Osteocyte (in vitro differentiated cells): Measurements from ENCODE around the gene HMCN1. TPM values are rescaled to one million over a fixed set of nuclear protein-coding genes. Genes with fewer than 3 reads are reported as not detected.
"Not testable (repeated sequence)": the region's sequence is repeated elsewhere in the genome, so short reads cannot be mapped to it uniquely, and the experiment has no call there.

Experiments used
- DNase-seq: peaks from one replicate; pipeline ENCODE4 v3.0.0; 2021; ENCODE audit warnings: mixed read lengths; ENCODE audit not compliant: unreplicated experiment; ENCODE audit errors: extremely low spot score
- H3K27ac Mint-ChIP-seq: one replicate; pipeline ENCODE4 v1.8.0; 2021; ENCODE audit warnings: mild to moderate bottlenecking, mixed read lengths; ENCODE audit not compliant: unreplicated experiment
- H3K27me3 Mint-ChIP-seq: one replicate; pipeline ENCODE4 v1.8.0; 2021; ENCODE audit warnings: mixed read lengths; ENCODE audit not compliant: unreplicated experiment
- H3K36me3 Mint-ChIP-seq: one replicate; pipeline ENCODE4 v1.8.0; 2021; ENCODE audit warnings: mixed read lengths; ENCODE audit not compliant: unreplicated experiment
- H3K4me1 Mint-ChIP-seq: one replicate; pipeline ENCODE4 v1.8.0; 2021; ENCODE audit warnings: mixed read lengths; ENCODE audit not compliant: unreplicated experiment
- H3K4me3 Mint-ChIP-seq: one replicate; pipeline ENCODE4 v1.8.0; 2021; ENCODE audit warnings: mild to moderate bottlenecking, moderate library complexity, mixed read lengths; ENCODE audit not compliant: unreplicated experiment
- H3K9me3 Mint-ChIP-seq: one replicate; pipeline ENCODE4 v1.8.0; 2021; ENCODE audit warnings: mixed read lengths; ENCODE audit not compliant: unreplicated experiment
- CTCF ChIP-seq: fragments of 200-600 bp; sonication (generic); IDR thresholded peaks from 2 replicates; pipeline ENCODE4 v1.5.0; 2021; ENCODE audit warnings: antibody characterized with exemption, mild to moderate bottlenecking, moderate library complexity
- total RNA-seq: library from RNA; stranded (reverse); gene quantifications from 2 replicates; pipeline ENCODE4 v1.2.1, GENCODE V29; 2021

The HMCN1 gene
- total RNA-seq, 1 donor from 2014 or later: 91.4 TPM

- Mint-ChIP-seq H3K27ac (no peak overlapping the region), H3K27me3 (no peaks in the 10 kb centered on the region), H3K4me3 (no peak overlapping the region), H3K9me3 (peaks cover 9% of the 10 kb centered on the region), H3K4me1 (peaks cover 66% of the 10 kb centered on the region), H3K36me3 (no peaks in the 10 kb centered on the region)
- no peak for TF ChIP-seq CTCF
- no peak for DNase-seq
Observed at GRCh38 chr1:185792040-185792439, 57.8 kb downstream of the HMCN1 start.

- H3K4me3 Mint-ChIP-seq, H3K27me3 Mint-ChIP-seq, DNase-seq: not testable (repeated sequence)
- peaks cover 19% of the 10 kb centered on the region for H3K9me3 Mint-ChIP-seq
- H3K4me1 Mint-ChIP-seq: peaks cover 44% of the 10 kb centered on the region
- H3K27ac Mint-ChIP-seq: peak overlapping the region; percentile 88
- peaks cover 11% of the 10 kb centered on the region for H3K36me3 Mint-ChIP-seq
Observed at GRCh38 chr1:185794495-185794894, 60.3 kb downstream of the HMCN1 start.

- H3K27ac Mint-ChIP-seq: peak overlapping the region; percentile 88
Observed at GRCh38 chr1:185795181-185795580, 61.0 kb downstream of the HMCN1 start.

GRCh38 chr1:185798505-185798904 lies 64.3 kb downstream of the HMCN1 start:
- no peak overlapping the region for H3K27ac Mint-ChIP-seq
- no peak for TF ChIP-seq CTCF
- H3K4me1 Mint-ChIP-seq: peaks cover 27% of the 10 kb centered on the region
- H3K9me3 Mint-ChIP-seq: peaks cover 19% of the 10 kb centered on the region
- no peaks in the 10 kb centered on the region for H3K27me3 Mint-ChIP-seq
- H3K4me3 Mint-ChIP-seq: no peak overlapping the region
- H3K36me3 Mint-ChIP-seq: peaks cover 11% of the 10 kb centered on the region
- no peak for DNase-seq

More at GRCh38 chr1:185795181-185795580, 61.0 kb downstream of the HMCN1 start:
- peaks cover 37% of the 10 kb centered on the region for H3K4me1 Mint-ChIP-seq
- H3K36me3 Mint-ChIP-seq: peaks cover 11% of the 10 kb centered on the region
- no peaks in the 10 kb centered on the region for H3K27me3 Mint-ChIP-seq
- H3K4me3 Mint-ChIP-seq: peak overlapping the region; percentile 43
- TF ChIP-seq CTCF: no peak
- no peak for DNase-seq
- peaks cover 19% of the 10 kb centered on the region for H3K9me3 Mint-ChIP-seq

GRCh38 chr1:185803241-185803640 lies 69.0 kb downstream of the HMCN1 start:
- Mint-ChIP-seq H3K27me3 (no peaks in the 10 kb centered on the region), H3K4me3 (no peak overlapping the region), H3K36me3 (peaks cover 9% of the 10 kb centered on the region), H3K27ac (no peak overlapping the region), H3K4me1 (peaks cover 14% of the 10 kb centered on the region), H3K9me3 (peaks cover 7% of the 10 kb centered on the region)
- no peak for DNase-seq
- no peak for TF ChIP-seq CTCF

- Mint-ChIP-seq H3K4me1 (peaks cover 17% of the 10 kb centered on the region), H3K27ac (no peak overlapping the region), H3K27me3 (no peaks in the 10 kb centered on the region), H3K36me3 (peaks cover 3% of the 10 kb centered on the region), H3K9me3 (peaks cover 1% of the 10 kb centered on the region), H3K4me3 (no peak overlapping the region)
- no peak for DNase-seq
- TF ChIP-seq CTCF: no peak
Observed at GRCh38 chr1:185804206-185804605, 70.0 kb downstream of the HMCN1 start.
